ENCODE measurements around the gene PIK3IP1.
"Not testable (repeated sequence)": the region's sequence is repeated elsewhere in the genome, so short reads cannot be mapped to it uniquely, and the experiment has no call there.

Gene PIK3IP1, protein sequence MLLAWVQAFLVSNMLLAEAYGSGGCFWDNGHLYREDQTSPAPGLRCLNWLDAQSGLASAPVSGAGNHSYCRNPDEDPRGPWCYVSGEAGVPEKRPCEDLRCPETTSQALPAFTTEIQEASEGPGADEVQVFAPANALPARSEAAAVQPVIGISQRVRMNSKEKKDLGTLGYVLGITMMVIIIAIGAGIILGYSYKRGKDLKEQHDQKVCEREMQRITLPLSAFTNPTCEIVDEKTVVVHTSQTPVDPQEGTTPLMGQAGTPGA

DNA sequence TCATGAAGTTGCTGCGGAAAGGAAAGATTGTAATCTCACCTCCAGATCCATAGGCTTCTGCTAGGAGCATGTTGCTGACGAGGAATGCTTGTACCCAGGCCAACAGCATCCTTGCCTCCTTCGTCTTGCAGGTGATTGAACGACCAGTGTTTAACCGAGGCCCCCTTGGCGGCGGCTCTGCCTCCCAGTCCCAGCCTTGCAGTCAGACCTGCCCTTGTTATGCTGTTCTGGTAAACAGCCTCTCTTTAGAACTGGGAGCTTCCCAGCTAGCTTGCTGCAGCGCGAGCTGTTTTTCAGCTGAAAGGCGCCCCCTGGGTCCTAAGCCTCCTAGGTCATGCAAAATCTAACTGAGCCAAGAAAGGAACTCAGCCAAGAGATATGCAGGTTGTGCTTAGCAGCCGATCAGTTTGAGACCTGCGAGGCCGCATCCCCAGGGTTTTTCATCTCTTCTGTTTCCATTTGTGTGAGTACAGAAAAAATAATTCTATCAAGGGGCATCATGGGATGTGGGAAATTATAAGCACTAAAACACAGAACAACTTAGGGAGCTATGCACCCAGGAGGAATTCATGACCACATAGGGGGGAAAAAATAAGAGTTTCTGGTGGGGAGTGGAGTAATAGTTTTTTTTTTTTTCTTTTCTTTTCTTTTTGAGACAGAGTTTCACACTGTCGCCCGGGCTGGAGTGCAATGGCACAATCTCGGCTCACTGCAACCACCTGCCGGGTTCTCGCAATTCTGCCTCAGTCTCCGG lies at the start of gene PIK3IP1:
Gene PIK3IP1, minus strand, starts transcription at position 253 of the 754 bp plus-strand sequence. Its CDS starts 144 bp downstream, at position 109.
- DNase-seq = peak; percentile 85
- peak; percentile 60 for ATAC-seq

DNA sequence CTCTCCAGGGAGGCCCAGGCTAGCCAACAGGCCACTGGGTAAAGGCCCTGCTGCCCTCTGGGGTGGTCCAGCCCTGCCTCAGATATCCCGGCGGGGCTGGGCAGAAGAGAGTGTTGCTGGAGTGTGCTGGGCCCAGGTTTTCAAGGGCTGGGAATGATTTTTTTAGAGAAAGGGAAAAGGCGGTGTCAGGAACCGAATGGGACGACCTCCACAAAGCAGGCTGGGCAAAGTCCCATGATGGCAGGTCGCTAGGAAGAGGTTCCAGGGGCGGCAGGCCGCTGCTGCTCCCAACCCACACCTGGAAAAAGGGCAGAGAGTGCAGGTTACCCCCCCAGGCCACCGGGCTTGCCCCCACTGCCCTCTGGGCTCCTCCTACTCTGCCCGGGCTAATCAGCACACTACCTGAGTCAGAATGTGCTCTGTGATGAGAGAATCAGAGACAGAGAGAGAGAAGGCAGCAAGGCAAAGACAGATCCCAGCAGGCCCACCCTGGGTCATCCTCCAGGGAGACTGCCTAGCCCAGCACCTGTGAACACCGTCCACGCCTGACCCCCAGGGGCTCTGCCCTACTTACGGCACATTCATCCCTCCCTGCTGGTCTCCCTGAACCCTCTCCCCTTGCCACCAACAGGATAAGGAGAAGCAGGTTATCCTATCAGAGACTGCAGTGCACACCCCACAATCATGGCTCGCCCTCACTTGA lies 49.2 kb upstream of the PIK3IP1 start:
- ATAC-seq (no peak), DNase-seq (no peak)

DNA sequence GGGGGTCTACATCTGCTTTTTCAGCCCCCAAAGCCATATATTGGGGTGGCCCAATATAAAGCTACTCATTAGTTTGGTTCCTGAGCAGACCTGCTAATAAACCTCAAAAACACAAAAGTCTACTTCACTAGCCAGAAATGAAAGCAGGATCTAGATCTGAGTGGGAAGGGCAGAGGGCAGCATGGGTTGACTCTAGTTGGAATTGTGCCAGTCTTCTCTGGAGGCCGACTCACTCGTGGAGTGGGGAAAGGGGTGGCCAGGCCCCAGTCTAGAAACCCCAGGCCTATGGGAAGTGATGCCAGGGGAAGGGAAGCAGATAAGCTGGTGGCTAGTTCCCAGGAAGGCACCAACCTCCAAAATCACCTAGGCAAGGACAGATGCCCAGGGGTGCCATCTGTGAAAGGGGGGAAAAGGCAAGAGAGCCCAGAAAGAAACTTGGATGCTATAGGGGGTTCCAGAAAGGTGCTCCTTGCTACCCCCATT lies 48.5 kb upstream of the PIK3IP1 start:
- ATAC-seq = no peak

DNA sequence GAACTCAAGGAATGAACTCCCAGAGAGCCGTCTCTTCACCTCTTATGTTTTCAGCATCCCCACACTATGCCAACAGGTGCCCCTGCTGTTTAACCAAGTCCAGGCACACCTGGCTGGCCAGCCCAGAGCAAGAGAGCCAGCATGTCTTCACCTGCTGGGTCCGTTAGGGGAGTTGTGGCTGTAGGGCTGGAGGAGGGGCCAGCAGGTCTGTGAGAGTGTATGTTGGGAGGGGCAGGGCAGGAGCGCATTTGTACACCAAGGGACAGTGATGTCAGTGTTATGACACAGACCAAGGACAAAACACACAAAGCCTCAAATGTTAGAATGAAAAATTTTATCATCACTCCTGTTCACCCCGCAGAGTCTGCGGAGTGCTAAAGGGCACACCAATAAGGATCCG lies 48.1 kb upstream of the PIK3IP1 start:
- ATAC-seq (no peak), DNase-seq (no peak)

More for the DNA sequence above, 48.5 kb upstream of the PIK3IP1 start:
- DNase-seq = no peak

DNA sequence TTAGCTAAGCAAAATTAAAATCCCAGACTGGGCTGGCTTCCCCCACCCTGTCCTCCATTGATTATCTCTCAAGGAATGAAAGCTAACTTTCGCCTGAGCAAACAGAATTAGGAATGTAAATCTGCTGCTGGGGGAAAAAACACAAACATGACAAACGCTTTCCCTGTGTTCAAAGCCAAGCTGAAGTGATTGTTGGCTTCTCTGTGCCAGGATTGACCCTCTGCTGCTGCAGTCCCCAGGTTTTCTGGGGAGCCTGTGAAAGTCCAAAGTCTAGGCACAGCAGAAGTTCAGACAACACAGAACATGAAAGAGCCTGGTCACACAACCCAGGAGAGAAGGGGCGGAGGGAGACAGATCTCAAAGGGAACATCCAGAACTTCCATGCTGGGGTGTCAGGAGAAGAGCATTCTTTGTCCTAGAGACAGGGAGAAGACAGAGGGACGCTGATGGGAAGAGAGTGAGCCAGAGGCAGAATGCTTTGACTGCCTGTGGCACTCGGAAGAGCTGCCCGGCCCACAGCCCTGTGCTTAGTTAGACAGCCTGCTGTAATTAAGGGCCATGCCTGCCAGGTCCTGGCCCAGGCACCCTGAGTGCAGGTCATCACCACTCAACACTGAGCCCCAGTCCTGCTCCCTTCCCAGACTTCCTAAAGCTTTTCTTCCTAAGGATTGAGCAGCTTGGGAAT lies 47.0 kb upstream of the PIK3IP1 start:
- no peak for DNase-seq
- ATAC-seq = no peak

DNA sequence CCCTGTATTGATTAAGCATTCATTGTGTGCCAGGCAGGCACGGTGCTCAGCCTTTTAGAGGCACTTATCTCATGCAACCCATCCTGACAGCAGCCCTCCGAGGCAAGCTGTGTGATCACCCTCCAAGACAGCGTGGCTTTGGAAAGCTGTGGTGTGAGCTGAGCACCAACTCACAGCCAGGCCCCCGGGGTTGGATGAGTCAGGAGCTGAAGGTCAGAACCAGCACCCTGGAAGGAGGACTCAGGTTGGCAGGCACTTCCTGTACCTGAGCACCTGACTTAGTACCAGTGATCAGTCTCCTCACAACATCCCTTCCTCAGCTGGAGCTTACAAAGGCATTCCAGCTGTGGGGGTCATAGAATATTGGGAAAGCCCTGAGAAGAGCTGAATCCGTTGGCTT lies 44.9 kb upstream of the PIK3IP1 start:
- ATAC-seq (peak; percentile 88), DNase-seq (peak; percentile 68)

DNA sequence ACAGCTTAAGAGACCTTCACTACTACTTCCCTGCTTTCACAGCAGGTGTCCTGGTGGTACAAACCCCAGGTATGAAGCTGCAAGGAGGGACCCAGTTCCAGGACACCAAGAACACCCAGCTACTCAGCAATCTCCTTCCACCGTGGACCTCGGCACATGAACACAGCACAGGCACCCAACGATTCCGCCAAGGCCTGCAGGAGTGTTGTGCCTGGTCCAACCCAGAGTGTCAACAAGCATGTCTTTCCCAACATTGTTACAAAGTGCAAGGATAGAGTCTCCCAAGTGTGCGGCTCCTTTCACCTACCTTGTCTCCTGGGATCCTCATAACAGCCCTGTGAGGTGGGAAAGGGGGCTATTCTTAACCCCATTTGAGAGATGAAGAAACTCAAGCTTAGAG lies 42.0 kb upstream of the PIK3IP1 start:
- ATAC-seq = no peak
- no peak for DNase-seq

DNA sequence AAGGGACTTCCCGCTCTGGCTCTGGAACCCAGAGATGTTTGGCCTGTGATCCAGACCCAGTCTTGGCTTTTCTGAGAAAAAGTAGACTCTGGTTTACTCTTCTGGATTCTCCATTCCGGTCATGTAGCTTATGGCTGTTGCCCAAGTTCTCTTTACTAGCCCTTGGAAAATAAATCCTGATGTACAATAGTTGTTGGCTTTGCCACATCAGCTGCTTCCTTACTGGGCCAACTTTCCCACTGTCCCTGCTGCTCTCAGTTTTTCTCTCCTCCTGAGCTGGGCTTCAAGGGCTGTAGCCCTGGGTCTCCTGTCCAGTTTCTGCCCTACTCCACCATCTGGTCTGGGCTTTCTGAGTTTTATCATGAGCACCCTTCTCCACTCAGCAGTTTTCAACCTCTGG lies 41.4 kb upstream of the PIK3IP1 start:
- DNase-seq (no peak), ATAC-seq (no peak)

DNA sequence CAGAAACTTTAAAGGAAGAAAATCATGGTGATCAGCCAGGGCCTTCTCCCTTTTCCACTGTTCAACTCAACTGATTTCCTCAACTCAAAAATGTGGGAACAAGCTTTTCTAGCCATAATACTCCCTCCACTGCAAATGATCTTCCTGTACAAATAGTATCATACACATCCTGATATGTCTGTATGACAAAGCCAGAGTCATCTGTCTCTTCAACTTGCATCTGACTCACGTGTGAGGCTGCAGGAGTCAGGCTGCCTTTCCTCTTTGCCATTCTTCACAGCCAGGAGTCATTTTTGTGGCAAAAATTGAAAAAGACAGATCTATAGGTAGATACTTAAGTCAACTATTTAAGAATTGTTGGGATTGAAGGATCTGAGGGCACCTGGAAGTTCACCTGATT lies 40.6 kb upstream of the PIK3IP1 start:
- no peak for DNase-seq
- no peak for ATAC-seq

DNA sequence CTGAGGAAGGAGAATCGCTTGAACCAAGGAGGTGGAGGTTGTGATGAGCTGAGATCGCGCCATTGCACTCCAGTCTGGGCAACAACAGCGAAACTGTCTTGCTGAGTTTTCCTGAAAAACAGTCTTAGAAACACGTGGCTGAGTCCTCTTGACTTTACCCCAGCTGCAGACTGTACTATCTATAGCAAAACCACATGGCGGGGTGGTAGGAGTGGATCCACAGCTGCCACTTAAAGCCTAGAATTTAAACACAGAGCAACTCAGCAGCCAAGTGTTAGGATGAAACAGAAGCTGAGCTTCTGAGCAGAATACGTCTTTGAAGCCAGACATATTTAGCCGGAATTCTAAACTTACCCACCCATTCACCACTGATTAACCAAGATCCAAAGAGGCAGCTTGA lies 39.7 kb upstream of the PIK3IP1 start:
- no peak for ATAC-seq
- no peak for DNase-seq

DNA sequence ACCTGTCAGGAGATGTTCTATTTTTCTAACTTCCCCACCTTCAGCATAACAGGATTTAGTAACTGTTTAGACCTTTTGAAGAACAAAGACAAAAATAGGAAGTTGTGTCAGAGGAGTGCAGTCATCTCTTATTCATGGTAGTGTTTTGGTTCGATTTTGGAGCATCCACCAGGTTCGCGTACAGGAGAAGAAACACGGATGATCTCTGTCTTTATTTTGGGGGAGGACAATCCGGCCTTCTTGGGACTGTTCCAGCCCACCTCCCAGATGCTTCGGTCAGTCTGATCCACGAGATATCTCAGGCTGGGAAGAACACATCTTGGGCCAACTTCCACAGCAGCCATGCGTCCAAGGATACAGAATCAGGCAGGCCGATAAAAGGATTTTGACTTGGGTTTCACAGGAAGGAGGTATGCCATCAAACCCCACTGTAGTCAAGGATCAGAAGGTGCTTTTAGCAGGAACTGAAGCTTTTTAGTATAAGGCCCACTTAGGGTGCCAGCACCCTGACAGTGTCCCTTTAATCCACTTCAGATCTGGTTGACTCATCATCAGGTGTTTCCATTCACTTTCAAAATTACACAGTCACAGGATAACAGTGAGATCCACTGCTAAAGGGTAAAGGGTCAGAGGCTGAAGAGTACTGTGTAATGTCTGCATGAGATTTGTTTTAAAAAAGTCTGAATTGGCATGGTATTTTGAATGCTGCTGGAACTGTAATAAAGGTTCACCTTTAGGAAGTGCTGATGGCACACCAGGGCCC lies 37.3 kb upstream of the PIK3IP1 start:
- DNase-seq (no peak), ATAC-seq (peak; percentile 87)

DNA sequence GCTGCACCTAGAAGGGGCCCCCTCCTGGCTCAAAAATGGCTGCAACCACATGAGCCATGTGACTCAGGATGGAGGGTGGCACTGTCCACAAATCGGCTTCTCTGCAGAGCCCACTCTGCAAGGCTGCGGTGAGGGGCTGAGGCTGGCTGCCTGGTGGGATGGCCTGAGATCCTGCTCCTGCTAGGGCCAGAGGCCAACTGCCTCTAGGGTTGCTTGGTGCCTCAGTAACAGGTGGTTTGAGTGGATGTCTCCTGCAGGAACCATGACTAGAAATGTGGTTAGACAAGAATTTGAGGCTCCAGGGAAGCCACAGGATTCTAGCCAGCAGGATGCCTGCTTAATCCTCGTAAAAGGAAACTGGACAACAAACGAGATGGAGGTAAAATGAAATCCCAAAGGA lies 36.7 kb upstream of the PIK3IP1 start:
- no peak for ATAC-seq

DNA sequence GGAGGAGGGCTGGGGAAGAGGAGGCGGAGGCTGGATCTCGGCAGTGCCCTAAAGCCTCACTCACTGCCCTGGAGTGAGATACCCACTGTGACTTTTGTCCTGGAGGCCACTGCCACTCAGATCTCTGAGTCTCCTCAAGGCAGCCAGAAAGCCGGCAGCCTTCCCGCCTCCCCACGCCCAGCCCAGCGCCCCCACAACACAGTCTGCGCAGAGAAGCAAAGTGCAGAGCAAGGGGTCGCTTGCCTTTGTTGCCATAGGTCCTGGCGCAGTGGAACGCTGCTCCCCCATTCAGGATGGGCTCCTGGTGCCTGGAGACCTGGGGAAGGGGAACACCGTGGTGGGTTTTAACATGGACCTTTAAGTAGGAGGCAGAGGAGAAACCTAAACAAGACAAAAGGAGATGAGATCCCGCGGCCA lies 36.3 kb upstream of the PIK3IP1 start:
- ATAC-seq = no peak

More for the DNA sequence above, 36.7 kb upstream of the PIK3IP1 start:
- no peak for DNase-seq

DNA sequence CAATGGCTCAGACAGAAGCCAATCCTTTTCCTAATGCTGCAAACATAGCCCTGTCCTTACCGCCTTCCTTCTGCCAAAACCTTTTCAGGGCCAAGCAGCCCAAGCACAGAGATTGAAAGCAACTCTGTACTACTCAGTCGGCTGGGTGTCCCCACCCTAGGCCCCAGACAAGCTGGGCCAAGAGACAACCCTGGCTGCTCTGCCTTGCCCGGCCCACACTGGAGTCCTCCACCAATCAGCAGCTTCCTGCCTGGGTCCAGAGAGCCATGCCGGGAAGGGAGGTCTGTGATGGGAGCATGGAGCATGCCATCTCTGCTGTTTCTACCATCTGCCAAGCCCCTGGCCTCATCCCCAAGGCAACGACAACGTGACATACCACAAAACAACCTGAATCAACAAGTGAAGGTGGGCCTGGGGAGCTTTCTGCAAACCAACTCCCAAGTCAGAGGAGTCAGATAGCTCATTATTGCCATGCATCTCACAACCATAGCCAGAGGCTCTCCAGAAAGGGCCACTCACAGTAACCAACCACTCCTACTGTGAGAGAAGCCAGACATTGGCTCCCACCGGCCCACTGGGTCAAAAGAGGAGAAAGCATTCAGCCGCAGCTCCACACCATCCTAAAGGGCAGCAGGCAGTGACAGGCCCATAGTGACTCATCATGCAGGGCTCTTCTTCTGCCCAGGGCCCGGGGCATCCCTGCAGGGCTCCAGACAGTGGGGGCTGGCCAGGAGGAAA lies 35.7 kb upstream of the PIK3IP1 start:
- no peak for ATAC-seq
- no peak for DNase-seq

More for the DNA sequence above, 36.3 kb upstream of the PIK3IP1 start:
- no peak for DNase-seq

DNA sequence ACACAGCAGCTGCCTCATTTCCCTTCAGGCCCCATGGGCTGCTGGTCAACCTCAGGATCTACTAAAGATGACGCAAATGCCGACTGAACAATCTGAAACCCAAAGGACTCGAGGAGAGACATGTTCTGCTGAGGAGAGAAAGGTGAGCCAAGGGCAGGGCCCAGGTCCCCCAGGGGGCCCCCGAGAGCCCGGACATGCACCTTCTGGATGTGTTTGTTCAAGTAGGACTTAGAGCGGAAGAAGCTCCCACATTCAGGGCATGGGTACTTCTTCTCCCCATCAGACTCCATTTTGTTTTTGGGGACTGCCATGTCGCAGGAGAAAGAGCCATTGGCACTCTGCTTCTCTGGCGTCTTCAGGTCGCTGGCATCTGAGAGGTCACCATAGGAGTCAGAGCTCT lies 34.6 kb upstream of the PIK3IP1 start:
- ATAC-seq (no peak), DNase-seq (no peak)

DNA sequence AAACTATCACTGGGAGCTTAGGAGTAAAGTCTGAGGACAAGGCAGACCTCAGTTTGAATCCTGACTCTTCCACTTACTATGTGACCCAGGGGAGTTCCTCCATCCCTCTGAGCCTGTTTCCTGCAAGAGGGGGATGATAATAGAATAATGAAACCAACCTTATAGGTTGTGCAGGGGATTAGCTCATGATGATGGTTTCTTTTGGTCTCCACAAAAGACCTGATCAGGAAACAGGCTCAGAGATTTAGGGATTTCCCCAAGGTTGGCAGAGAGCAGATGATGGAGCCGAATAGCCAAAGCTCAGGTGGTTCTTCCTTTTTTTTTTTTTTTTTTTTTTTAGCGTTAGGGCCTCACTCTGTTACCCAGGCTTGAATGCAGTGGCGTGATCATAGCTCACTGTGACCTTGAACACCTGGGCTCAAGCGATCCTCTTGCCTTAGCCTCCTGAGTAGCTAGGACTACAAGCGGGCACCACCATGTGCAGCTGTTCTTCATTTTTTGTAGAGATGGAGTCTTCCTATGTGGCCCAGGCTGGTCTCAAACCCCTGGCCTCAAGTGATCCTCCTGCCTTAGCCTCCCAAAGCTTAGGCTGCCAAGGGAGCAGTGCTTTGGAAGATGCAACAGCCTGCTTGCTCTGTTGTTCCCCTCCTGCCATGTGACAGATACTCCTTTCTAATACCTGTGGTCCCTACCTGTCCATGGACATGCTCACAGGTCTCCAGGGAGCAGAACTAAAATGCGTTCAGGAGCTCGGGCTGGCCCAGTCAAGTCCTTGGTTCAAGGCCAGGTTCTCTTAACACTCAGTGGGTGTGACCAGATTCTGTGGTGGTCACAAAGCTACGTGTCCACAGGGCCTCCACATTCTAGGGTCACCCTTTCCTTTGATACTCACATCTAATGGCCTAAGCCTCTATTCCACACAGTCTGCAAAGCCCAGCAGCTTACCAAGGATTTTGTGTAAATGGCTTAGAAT lies 31.6 kb upstream of the PIK3IP1 start:
- peak; percentile 16 for ATAC-seq
- DNase-seq = no peak

DNA sequence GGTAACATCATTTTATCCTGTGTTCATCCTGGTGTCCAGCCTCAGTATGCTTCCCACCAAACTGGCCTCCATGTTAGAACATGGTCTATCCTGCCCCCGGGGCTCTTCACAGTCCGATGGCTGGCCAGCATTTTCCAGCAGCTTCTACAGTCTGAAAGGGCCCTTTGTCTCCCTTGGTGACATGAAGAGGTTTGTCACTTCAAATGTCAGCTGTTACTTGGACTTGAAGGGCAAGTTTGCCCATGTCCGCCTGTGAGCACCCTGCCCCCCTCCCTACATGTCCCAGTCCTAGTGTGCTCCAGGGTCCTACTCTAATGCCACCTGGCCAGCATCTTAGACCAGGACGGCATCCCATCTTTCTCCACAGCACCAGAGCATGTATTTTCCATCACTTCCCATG lies 29.1 kb upstream of the PIK3IP1 start:
- DNase-seq (no peak), ATAC-seq (no peak)

DNA sequence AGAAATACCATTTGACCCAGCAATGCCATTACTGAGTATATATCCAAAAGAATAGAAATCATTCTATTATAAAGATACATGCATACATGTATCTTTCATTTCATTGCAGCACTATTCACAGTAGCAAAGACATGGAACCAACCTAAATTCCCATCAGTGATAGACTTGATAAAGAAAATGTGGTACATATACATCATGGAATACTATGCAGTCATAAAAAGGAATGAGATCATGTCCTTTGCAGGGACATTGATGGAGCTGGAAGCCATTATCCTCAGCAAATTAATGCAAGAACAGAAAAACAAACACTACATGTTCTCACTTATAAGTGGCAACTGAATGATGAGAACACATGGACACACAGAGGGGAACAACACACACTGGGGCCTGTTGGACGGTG lies 21.9 kb upstream of the PIK3IP1 start:
- ATAC-seq, DNase-seq: not testable (repeated sequence)

DNA sequence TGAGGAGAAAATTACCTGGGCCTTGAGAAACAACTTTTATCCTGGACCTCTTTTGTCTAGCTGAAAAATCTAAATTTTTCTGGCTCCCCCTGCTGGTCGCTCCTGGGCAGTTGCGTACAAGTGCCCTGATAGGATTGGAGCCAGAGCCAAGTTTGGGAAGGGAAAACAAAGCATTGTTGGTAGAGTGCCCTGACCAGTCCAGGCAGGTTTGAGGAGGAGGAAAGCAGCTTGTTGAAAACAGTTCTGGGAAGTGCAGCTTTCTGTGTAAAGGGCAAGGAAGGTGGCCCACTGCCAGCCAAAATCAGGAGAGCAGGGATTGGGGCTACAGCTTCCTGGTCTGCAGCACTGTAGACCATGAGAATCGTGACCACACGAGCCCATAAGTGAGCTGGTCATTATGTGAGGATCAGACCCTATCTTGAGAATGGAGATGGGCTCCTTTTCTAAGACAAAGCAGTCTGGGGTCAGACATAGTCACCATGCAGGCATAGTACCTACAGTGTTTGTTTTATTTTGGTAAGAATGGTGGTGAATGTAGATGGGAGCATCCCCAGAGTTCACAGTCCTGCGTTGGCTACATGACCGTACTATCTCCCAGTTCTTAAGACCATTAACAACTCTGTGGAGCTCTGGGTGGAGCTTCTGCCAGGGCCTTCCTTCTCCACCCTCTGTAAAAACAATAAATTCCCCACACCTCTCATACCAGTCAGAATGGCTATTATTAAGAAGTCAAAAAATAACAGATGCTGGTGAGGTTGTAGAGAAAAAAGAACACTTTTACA lies 21.3 kb upstream of the PIK3IP1 start:
- ATAC-seq = peak; percentile 65
- peak; percentile 80 for DNase-seq
